Mesenteric fat pad (tissue), 1 donor: Measurements from ENCODE around the gene NRBF2. TPM values are rescaled to one million over a fixed set of nuclear protein-coding genes. Genes with fewer than 3 reads are reported as not detected.
"Not testable (repeated sequence)": the region's sequence is repeated elsewhere in the genome, so short reads cannot be mapped to it uniquely, and the experiment has no call there.

Experiments used
- DNase-seq: peaks from one replicate; pipeline ENCODE4 v3.0.0-alpha.2; 2020; ENCODE audit warnings: low spot score
- total RNA-seq: library from RNA; stranded (reverse); fragmentation: NEBNext Ultra II Directional; extraction: Animal tissue kit (Norgen Biotek cat#: 25700); gene quantifications from one replicate; pipeline ENCODE4 v1.2.1, GENCODE V29; 2021
- donor health status: DM: yes; HTN: yes; CAD: no.

The NRBF2 gene
- total RNA-seq, 1 donor from 2014 or later, result 25.0 TPM

GRCh38 chr10:63116452-63117072 lies 16.6 kb upstream of the NRBF2 start:
- DNase-seq, result no peak

DNA sequence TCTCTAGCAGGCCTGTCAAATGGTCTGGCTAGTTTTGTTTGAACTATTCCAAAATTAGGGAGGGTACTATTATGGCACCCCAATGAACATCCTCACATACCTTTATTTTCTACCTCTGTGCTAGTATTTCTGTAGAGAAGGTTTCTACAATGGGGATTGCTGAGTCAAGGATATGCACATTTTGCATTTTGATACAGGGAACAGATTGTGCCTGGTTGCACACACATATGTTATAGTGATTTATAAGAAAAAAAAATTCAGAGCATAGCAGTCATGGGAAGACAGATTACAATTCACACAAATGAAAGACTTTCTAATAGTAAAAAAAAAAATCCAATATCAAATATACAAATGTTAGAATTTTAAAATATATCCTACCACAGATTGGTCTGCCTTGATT lies 14.1 kb upstream of the NRBF2 start:
- no peak for DNase-seq

DNA sequence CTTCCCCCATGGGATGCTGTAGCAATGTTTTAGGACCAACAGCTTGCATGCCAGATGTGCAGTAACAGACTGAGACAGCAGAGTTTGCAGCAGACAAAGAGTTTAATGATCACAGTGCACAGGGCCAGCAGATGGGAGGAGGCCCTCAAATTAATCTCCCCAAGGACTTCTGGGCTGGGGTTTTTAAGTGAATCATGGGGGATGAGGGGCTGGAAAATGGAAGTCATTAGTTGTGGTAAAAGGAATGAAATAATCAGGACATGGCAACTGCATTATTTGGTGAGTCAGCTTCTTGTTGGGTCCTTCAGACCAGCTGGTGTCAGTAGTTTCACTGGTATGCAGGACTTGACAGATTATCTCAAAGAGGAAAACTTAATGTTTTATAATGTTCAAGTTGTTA lies 12.6 kb upstream of the NRBF2 start:
- peak; percentile 43 for DNase-seq

DNA sequence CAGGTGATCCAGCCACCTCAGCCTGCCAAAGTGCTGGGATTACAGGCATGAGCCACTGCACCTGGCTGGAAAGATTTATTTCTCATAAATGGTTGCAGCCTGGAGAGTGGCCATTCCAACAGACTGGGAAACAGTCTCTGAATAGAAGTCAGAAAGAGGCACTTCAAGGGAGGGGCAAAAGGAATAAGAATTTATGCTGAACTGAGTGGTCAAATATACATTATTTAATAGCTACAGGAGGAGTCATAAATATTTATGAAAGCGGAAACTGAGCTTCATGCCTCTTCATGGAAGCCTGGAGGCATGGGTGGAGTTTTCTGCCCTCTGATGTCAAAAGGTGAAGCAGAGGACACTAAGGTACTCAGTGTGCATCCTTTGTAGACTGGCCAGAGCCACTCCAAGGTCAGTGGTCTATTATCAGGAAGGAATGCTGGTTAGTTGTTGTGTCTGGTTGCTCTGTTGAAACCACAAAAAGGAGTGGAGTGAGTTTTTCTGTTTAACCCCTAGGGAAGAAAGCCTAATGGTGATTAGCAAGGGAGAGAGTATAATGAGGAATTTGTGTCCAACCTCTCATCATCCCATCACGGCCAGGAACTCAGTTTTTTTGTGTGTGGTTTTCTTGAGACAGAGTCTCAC lies 9.3 kb upstream of the NRBF2 start:
- DNase-seq, result no peak

GRCh38 chr10:63125459-63125858 lies 7.7 kb upstream of the NRBF2 start:
- DNase-seq, result no peak

DNA sequence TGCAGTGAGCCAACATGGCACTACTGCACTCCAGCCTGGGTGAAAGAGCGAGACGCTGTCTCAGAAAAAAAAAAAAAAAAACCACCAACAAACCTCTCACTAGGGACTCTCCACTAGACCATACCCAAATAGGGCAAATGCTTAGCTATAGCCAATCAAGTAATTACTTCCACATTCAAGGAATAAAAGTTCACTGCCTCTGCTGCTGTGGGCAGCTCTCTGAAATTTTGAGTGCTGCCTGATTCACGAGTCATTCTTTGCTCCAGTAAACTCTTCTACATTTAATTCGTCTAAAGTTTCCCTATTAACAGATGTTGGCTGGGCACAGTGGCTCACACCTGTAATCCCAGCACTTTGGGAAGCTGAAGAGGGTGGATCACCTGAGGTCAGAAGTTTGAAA lies 4.7 kb upstream of the NRBF2 start:
- DNase-seq, result no peak

DNA sequence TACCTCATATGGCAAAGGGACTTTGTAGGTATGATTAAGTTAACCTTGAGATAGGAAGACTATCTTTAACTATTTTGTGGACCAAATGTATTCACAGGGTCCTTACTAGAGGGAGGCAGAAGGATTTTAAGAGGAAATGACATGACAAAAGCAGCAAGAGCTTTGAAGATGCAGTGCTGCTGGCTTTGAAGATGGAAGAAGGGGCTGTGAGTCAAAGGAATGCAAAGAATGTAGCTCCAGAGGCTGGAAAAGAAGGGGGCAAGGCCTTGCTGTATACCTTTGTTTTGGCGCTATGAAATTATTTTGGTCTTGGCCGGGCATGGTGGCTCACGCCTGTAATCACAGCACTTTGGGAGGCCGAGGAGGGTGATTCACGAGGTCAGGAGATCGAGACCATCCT lies 3.2 kb upstream of the NRBF2 start:
- DNase-seq, result no peak

GRCh38 chr10:63132651-63133055 lies 475 bp upstream of the NRBF2 start:
- DNase-seq, result no peak

DNA sequence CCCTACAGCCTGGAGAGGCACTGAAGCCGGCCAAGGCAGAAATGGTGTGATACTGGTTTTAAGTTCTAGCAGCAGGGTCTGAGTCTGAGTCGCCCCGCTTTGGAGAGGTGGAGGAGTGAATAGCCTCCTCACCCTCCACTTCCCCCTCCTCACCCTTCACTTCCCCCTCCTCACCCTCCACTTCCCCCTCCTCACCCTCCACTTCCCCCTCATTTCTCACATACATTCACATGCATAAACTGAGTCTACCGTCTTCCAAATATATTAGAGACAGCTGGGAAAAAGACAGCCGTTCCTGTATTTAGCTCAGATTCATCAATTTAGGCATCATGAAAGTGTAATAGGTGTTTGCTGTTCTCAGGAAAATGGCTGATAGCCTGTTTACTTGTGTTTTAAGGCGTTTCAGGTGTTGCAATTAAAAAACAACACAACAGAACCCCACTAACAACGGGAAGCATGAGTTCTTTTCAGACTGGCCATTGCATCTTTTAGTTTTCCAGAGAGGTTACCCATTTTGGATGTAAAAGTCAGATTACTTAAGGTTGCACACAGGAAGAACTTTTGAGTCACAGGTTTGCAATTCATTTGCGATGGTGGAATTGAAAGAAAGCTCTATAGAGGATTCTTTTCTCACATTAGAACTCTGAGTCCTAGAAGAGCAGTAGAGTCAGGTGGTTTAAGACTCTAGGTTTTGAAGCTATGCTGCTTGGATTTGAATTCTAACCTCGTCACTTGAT lies 861 bp downstream of the NRBF2 start:
- DNase-seq, result no peak

DNA sequence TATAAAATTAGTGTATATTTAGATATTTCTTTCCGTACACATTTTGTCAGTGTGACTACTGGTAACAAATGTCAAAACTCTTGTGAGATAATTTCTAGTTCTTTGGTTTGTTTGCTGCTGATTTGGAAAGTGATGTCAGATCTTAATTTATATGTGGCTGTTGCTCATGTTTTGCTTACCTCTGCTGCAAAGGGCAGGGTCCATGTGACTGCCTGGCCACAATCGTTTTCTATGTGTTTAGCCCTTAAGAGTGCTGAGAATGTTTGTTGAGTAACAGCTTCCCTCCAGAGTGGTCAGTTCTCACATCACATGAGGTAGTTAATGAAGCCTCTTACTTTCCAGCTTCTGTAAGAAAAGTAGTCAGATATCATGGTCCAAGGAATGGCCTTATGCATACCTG lies 4.2 kb downstream of the NRBF2 start:
- DNase-seq, result no peak

- DNase-seq, result no peak
Observed at GRCh38 chr10:63140077-63140476, 6.9 kb downstream of the NRBF2 start.

GRCh38 chr10:63142136-63142535 lies 9.0 kb downstream of the NRBF2 start:
- no peak for DNase-seq

DNA sequence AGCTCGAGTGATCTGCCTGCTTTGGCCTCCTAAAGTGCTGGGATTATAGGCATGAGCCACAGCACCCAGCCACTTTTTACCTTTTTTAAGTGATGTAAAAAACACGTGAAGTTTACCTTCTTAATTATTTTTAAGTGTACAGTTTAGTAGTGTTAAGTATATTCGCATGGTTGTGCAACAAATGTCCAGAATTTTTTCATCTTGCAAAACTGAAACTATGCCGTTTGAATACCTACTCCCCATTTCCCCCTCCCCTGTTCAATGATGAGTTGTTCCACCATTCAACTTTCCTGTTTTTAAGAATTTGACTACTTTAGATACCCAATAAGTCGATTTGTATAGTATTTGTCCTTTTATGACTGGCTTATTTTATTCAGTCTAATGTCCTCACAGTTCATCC lies 10.9 kb downstream of the NRBF2 start:
- no peak for DNase-seq

DNA sequence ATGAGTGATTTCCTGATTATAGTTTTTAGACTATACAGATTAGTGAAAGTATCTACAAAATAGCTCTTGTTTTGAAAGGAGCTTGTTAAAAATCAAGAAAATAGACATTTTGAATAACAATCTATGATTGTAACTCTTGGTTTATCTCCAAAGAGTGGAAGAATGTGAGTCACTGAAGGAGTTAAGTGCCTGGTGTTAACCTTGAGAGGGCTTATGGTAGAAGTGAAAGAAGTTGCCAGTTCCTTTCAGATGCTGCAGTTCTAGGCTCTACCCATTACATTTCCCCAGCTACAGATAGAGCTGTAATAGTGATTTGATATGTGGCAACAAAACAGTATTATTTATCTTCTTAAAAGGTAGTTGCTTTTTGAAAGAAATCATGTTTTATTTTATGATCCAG lies 12.7 kb downstream of the NRBF2 start:
- no peak for DNase-seq

- no peak for DNase-seq
Observed at GRCh38 chr10:63146503-63146902, 13.4 kb downstream of the NRBF2 start.

GRCh38 chr10:63150745-63151144 lies 17.6 kb downstream of the NRBF2 start:
- no peak for DNase-seq

DNA sequence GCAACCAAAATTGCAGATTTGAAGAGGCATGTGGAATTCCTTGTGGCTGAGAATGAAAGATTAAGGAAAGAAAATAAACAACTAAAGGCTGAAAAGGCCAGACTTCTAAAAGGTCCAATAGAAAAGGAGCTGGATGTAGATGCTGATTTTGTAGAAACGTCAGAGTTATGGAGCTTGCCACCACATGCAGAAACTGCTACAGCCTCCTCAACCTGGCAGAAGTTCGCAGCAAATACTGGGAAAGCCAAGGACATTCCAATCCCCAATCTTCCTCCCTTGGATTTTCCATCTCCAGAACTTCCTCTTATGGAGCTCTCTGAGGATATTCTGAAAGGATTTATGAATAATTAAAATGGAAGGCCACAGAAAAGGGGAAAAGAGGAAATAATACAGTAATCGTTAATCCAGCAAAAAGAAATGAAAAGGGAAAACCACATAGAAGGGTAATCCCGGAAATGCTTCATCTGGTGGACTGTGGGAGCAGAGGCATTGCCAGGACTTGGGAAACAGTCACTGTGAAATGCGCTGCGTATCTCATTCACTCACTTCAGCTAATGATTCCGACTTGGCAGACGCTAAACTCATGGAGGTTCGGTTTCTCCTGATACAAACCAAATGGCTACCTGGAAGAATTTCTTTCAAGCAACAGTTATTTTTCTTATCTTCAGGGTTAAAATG lies 20.9 kb downstream of the NRBF2 start:
- DNase-seq, result not testable (repeated sequence)

- DNase-seq, result no peak
Observed at GRCh38 chr10:63154546-63155387, 21.6 kb downstream of the NRBF2 start.

DNA sequence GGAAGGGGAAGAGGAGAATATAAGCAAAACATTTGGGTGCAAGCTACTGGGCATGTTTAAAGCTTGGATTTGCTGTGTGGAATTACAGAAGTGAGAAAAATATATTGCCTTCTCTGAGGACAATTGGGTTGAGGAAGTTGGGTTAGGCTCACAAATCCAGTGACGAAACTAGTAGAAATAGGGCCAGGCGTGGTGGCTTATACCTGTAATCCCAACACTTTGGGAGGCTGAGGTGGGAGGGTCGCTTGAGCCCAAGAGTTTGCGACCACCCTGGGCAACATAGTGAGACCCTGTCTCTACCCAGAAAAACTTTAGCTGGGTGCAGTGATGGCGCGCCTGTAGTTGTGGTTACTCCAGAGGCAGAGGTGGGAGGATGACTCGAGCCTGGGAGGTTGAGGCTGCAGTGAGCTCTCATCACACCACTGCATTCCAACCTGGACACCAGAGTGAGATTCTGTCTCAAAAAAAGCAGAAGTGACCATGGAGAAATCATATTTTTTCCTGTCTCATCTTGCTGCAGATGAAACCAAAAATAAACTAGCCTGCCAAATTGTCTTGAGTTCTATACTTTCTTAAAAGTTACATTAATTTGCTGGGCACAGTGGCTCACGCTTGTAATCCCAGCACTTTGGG lies 22.4 kb downstream of the NRBF2 start:
- DNase-seq, result no peak

- no peak for DNase-seq
Observed at GRCh38 chr10:63156236-63156635, 23.1 kb downstream of the NRBF2 start.
